Stimulated activated effector memory CD8-positive, alpha-beta T cell treated with anti-CD3 and anti-CD28 coated beads, Interleukin-12 subunit alpha, Interleukin-12 subunit beta, amount 100 ng/mL, for 72 hours (primary cell): ENCODE results near the gene ICE1.
"Not testable (repeated sequence)": the region's sequence is repeated elsewhere in the genome, so short reads cannot be mapped to it uniquely, and the experiment has no call there.

Source experiments
- ATAC-seq: fragments of 150-1000 bp; cut with Tn5 transposase; 2 replicates; pipeline ENCODE4 v1.10.0; 2021
- DNase-seq, 2 donors: peaks; one replicate each; pipeline ENCODE4 v3.0.0; 2021 to 2022; ENCODE audit warnings: low spot score in 2 of 2
- H3K27ac Mint-ChIP-seq: one replicate; pipeline ENCODE4 v1.8.0; 2022; ENCODE audit warnings: mild to moderate bottlenecking, mixed read lengths
- H3K36me3 Mint-ChIP-seq: one replicate; pipeline ENCODE4 v1.8.0; 2022; ENCODE audit warnings: mild to moderate bottlenecking, mixed read lengths
- H3K4me1 Mint-ChIP-seq: one replicate; pipeline ENCODE4 v1.8.0; 2022; ENCODE audit warnings: mixed read lengths
- H3K4me3 Mint-ChIP-seq: one replicate; pipeline ENCODE4 v1.8.0; 2022; ENCODE audit warnings: mild to moderate bottlenecking, mixed read lengths
- H3K9me3 Mint-ChIP-seq: one replicate; pipeline ENCODE4 v1.8.0; 2022; ENCODE audit warnings: mixed read lengths

The ICE1 gene

DNA sequence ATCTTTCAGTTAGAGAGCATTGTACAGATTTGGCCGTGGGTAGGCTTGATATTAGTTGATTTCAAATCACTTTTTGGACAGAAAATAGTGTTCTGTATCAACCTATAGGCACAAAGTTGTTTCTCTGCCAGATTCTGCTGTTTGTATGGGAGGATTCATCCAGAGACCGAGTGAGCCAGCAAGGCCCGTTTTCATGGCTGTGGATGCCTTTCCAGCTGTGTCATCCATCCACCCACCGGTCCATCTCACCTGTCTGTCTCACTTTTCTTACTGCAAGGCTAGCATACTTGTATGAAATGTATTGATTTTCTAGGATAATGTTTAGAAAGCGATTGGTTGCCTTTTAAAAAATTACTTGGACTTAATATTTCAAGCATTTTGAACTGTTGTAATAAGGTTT, 34.4 kb downstream of the ICE1 start:
- peaks cover 98% of the 10 kb centered on the region for H3K36me3 Mint-ChIP-seq
- no peak overlapping the region for H3K4me3 Mint-ChIP-seq
- peaks cover 9% of the 10 kb centered on the region for H3K4me1 Mint-ChIP-seq
- H3K27ac Mint-ChIP-seq, result no peak overlapping the region
- no peak for ATAC-seq
- DNase-seq, result no peak
- H3K9me3 Mint-ChIP-seq, result no peaks in the 10 kb centered on the region

DNA sequence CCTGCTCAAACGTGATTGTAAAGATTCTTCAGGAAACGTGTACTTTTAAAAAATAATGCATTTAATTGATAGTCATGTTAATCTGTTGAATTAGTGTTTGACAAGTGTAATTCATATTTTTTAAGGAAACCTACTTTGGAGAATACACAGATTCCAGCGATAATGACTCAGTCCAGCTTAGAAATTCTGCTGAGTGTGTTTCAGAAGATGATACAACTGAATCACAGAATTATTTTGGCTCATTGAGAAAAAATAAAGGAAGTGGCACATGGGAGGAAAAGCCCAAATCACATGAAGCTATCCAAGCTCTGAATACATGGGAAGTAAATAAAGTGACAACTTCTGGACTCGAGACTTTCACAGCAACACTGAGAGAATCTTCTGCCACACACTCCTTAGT, 37.8 kb downstream of the ICE1 start:
- ATAC-seq (no peak), DNase-seq (no peak)
- no peak overlapping the region for H3K27ac Mint-ChIP-seq
- H3K9me3 Mint-ChIP-seq, result no peaks in the 10 kb centered on the region
- peaks cover 100% of the 10 kb centered on the region for H3K36me3 Mint-ChIP-seq
- H3K4me3 Mint-ChIP-seq, result no peak overlapping the region
- H3K4me1 Mint-ChIP-seq, result peaks cover 9% of the 10 kb centered on the region

- Mint-ChIP-seq H3K36me3 (peaks cover 100% of the 10 kb centered on the region), H3K9me3 (no peaks in the 10 kb centered on the region), H3K4me3 (no peak overlapping the region), H3K4me1 (peaks cover 9% of the 10 kb centered on the region), H3K27ac (no peak overlapping the region)
- DNase-seq (no peak), ATAC-seq (no peak)
Observed at GRCh38 chr5:5461012-5461411, 38.5 kb downstream of the ICE1 start.

DNA sequence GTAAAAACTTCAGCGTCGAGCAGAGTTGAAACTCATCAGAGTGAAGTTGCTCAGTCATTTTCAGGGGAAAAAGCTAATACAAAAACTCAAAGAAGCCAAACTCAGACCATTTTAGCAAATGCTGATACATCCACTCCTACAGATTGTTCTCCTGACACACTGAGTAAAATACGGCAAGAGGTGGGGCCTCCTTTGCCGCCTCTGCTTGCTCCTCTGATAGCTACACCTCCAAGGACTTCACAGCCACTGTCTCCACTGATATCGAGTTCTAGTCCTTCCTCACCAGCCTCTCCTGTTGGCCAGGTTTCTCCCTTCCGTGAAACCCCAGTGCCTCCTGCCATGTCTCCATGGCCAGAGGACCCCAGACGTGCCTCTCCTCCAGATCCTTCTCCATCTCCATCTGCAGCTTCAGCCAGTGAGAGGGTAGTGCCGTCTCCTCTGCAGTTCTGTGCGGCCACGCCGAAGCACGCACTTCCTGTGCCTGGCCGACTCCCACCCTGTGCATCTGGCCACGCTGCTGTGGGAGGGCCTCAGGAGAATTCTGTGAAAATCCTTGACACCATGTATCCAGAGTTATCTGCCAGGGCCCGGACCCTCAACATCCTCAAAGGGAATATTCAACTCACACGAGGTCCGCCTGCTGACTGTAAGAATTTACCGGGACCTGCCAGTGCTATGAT, 41.7 kb downstream of the ICE1 start:
- H3K36me3 Mint-ChIP-seq, result peaks cover 100% of the 10 kb centered on the region
- ATAC-seq, result no peak
- no peak overlapping the region for H3K4me3 Mint-ChIP-seq
- H3K4me1 Mint-ChIP-seq, result peaks cover 8% of the 10 kb centered on the region
- no peaks in the 10 kb centered on the region for H3K9me3 Mint-ChIP-seq
- peak overlapping the region; percentile 81 for H3K27ac Mint-ChIP-seq
- no peak for DNase-seq

GRCh38 chr5:5466227-5466626, 43.8 kb downstream of the ICE1 start:
- H3K27ac Mint-ChIP-seq, result no peak overlapping the region
- peaks cover 93% of the 10 kb centered on the region for H3K36me3 Mint-ChIP-seq
- DNase-seq, result no peak
- H3K4me1 Mint-ChIP-seq, result no peaks in the 10 kb centered on the region
- no peak for ATAC-seq
- no peaks in the 10 kb centered on the region for H3K9me3 Mint-ChIP-seq
- no peak overlapping the region for H3K4me3 Mint-ChIP-seq

DNA sequence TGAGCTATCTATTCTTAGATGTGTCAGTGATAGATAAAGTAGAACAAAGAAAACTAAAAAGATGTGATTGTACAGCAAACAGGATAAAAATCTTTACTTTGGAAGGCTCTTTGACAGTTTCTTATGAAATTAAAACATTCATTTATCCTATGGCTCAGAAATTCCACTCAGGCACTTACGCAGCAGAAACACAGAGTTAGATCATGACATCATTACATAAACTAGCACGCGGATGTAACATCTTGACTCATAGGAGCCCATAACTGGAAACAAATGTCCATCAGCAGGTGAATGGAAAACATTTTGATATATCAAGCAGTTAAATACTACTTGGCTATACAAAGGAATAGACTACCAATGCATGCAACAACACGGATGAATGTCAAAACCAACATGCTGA, 45.3 kb downstream of the ICE1 start:
- no peaks in the 10 kb centered on the region for H3K9me3 Mint-ChIP-seq
- H3K4me3 Mint-ChIP-seq, result no peak overlapping the region
- peaks cover 77% of the 10 kb centered on the region for H3K36me3 Mint-ChIP-seq
- DNase-seq, result no peak
- ATAC-seq, result no peak
- no peak overlapping the region for H3K27ac Mint-ChIP-seq
- H3K4me1 Mint-ChIP-seq, result no peaks in the 10 kb centered on the region

GRCh38 chr5:5470933-5471332, 48.5 kb downstream of the ICE1 start:
- Mint-ChIP-seq H3K4me3 (no peak overlapping the region), H3K4me1 (no peaks in the 10 kb centered on the region), H3K9me3 (no peaks in the 10 kb centered on the region), H3K27ac (no peak overlapping the region), H3K36me3 (peaks cover 74% of the 10 kb centered on the region)
- no peak for ATAC-seq
- DNase-seq, result no peak

GRCh38 chr5:5473226-5473625, 50.7 kb downstream of the ICE1 start:
- Mint-ChIP-seq H3K36me3 (peaks cover 74% of the 10 kb centered on the region), H3K4me1 (no peaks in the 10 kb centered on the region), H3K9me3 (no peaks in the 10 kb centered on the region), H3K27ac (no peak overlapping the region), H3K4me3 (no peak overlapping the region)
- ATAC-seq (no peak), DNase-seq (no peak)

DNA sequence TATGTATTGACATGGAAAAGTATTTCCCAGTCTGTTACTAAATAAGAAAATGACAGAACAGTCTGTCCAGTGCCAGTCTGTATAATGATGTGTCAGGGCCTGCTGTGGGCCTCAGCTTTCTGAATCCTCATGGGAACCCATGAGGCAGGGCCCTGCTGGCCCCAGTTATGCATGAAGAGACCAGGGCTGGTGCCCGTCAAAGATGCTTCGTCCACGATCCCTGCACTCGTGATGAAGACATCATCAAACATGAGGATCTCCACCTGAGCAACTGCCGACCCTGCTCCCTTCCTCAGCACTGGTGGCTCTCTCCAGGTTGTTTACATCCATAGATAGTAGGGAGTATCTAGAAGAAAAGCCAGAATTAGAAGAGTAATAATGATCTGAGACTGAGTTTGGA, 52.5 kb downstream of the ICE1 start:
- H3K27ac Mint-ChIP-seq, result no peak overlapping the region
- H3K36me3 Mint-ChIP-seq, result peaks cover 69% of the 10 kb centered on the region
- H3K4me1 Mint-ChIP-seq, result no peaks in the 10 kb centered on the region
- H3K9me3 Mint-ChIP-seq, result no peaks in the 10 kb centered on the region
- no peak overlapping the region for H3K4me3 Mint-ChIP-seq
- ATAC-seq, result no peak
- DNase-seq, result no peak

GRCh38 chr5:5475975-5476374, 53.5 kb downstream of the ICE1 start:
- Mint-ChIP-seq H3K4me1 (peaks cover 6% of the 10 kb centered on the region), H3K36me3 (peaks cover 64% of the 10 kb centered on the region), H3K9me3 (no peaks in the 10 kb centered on the region), H3K27ac (no peak overlapping the region), H3K4me3 (no peak overlapping the region)
- no peak for DNase-seq
- no peak for ATAC-seq

DNA sequence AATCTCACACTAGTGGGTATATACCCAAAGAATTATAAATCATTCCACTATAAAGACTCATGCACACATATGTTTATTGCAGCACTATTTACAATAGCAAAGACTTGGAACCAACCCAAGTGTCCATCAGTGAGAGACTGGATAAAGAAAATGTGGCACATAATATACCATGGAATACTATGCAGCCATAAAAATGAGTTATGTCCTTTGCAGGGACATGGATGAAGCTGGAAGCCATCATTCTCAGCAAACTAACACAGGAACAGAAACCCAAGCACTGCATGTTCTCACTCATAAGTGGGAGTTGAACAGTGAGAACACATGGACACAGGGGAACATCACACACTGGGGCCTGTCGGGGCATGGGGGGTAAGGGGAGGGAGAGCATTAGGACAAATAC, 57.1 kb downstream of the ICE1 start:
- H3K4me3 Mint-ChIP-seq, H3K9me3 Mint-ChIP-seq, ATAC-seq, DNase-seq: not testable (repeated sequence)
- H3K4me1 Mint-ChIP-seq, result peaks cover 12% of the 10 kb centered on the region
- peaks cover 49% of the 10 kb centered on the region for H3K36me3 Mint-ChIP-seq
- peak overlapping the region; percentile 32 for H3K27ac Mint-ChIP-seq

GRCh38 chr5:5480481-5481111, 58.1 kb downstream of the ICE1 start:
- DNase-seq, result no peak
- Mint-ChIP-seq H3K4me1 (peaks cover 12% of the 10 kb centered on the region), H3K27ac (peak overlapping the region; percentile 78), H3K9me3 (no peaks in the 10 kb centered on the region), H3K4me3 (no peak overlapping the region), H3K36me3 (peaks cover 39% of the 10 kb centered on the region)
- no peak for ATAC-seq

- DNase-seq (no peak), ATAC-seq (peak; percentile 42)
- Mint-ChIP-seq H3K4me1 (peaks cover 12% of the 10 kb centered on the region), H3K9me3 (no peaks in the 10 kb centered on the region), H3K27ac (peak overlapping the region; percentile 78), H3K36me3 (peaks cover 33% of the 10 kb centered on the region), H3K4me3 (no peak overlapping the region)
Observed at GRCh38 chr5:5481206-5481605, 58.7 kb downstream of the ICE1 start.

DNA sequence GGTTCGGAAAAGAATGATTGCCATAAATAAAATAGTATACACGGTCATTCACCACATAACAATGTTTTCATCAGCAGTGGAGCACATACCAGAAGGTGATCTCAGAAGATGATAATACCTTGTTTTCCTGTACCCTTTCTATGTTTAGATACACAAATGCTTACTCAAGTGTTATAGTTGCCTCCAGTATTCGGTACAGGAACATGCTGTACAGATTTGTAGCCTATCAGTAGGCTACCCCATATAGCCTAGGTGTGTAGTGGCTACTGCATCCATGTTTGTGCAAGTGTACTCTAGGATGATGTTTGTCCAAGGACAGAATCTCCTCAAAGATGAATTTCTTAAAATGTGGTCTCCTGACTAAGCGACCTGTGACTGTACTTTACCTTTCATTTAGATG, 59.2 kb downstream of the ICE1 start:
- Mint-ChIP-seq H3K9me3 (no peaks in the 10 kb centered on the region), H3K36me3 (peaks cover 31% of the 10 kb centered on the region), H3K4me1 (peaks cover 12% of the 10 kb centered on the region), H3K4me3 (no peak overlapping the region), H3K27ac (peak overlapping the region; percentile 78)
- DNase-seq (no peak), ATAC-seq (no peak)

DNA sequence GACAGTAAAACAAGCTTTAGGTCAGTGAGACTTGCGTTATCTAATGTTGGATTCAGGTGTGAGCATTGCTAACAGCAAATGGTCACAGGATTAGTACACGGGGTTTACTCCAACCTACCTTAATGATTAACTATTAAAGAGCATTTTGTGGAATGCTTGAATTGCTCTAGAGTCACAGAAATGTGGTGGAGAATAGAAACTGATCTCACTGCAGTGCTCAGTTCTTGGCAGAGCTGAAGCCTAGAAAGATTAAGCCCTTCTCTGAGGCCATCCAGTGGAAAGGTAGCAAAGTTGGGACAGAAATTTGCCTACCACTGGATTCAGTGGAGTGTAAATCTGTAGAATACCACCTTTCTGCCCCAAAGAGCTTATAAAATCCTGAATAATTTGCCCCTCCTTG, 60.9 kb downstream of the ICE1 start:
- ATAC-seq, result no peak
- Mint-ChIP-seq H3K9me3 (no peaks in the 10 kb centered on the region), H3K27ac (no peak overlapping the region), H3K4me1 (peaks cover 12% of the 10 kb centered on the region), H3K36me3 (peaks cover 20% of the 10 kb centered on the region), H3K4me3 (no peak overlapping the region)
- DNase-seq, result no peak

- DNase-seq, result no peak
- Mint-ChIP-seq H3K4me3 (no peak overlapping the region), H3K27ac (peak overlapping the region; percentile 10)
Observed at GRCh38 chr5:5483880-5484598, 61.6 kb downstream of the ICE1 start.

More at GRCh38 chr5:5483880-5484598, 61.6 kb downstream of the ICE1 start:
- Mint-ChIP-seq H3K4me1 (peaks cover 12% of the 10 kb centered on the region), H3K36me3 (peaks cover 22% of the 10 kb centered on the region), H3K9me3 (no peaks in the 10 kb centered on the region)
- no peak for ATAC-seq
